OCI-LY3 (cell line): Measurements from ENCODE around the gene CENPS.

Source experiments
- CTCF ChIP-seq: fragments of 200-600, 300-600 bp; sonication (generic); IDR thresholded peaks from 2 replicates; pipeline ENCODE4 v1.5.1; 2014; ENCODE audit warnings: antibody characterized with exemption, low read length, low read depth
- EZH2phosphoT487 ChIP-seq: fragments of 200-600 bp; shearing (Covaris generic); IDR thresholded peaks from 2 replicates; pipeline ENCODE4 v1.6.1; 2018; ENCODE audit warnings: antibody characterized with exemption, mixed run types, low read depth

DNA sequence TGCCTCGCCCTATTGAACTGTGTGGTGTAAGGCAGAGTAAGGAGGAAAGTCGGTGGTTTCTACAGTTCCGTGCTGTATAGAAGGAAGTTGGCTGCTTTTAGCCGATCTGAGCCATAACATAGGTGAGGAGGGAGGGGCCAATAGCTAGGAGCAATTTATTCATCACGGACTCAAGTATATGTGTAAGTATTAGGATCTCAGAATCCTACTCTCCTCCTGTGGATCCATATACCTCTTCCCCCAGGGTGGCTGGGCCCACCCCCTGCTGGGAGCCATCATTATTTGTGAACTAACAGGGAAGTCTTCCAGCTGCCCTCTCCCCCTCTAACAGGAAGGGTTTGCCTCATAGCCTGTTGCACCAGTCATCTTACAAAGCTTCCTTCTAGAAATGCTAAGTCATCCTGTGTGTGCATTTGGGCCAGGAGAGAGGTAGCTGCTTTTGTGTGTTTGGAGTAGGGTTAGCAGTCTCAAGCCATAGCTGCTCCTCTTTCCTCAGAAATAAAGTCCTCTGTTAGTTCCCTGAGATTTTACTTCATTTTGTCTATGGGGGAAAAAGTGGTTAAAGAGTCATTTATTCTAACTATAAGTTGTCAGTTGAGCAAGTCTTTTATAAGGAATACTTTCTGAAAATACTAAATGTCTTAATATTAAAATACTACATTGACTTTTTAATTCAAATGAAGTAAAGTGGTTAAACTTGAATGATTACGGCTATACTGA is 14.9 kb upstream of the CENPS start:
- TF ChIP-seq CTCF (no peak), EZH2phosphoT487 (no peak)
